GM23338 (cell line): Measurements from ENCODE around the gene CDYL2. TPM values are rescaled to one million over a fixed set of nuclear protein-coding genes. Genes with fewer than 3 reads are reported as not detected.

Experiments used
- ATAC-seq: fragments of 200-7000 bp; cut with Tn5 transposase; 3 replicates; pipeline ENCODE4 v1.9.1; 2020
- DNase-seq: peaks from one replicate; pipeline ENCODE4 v3.0.0-alpha.2; 2015; ENCODE audit warnings: low spot score
- H2AFZ ChIP-seq: fragments of 200-600 bp; sonication (generic); 2 replicates; pipeline ENCODE4 v1.8.0; 2016; ENCODE audit warnings: antibody characterized with exemption, mild to moderate bottlenecking, moderate library complexity
- H3F3A ChIP-seq: fragments of 200-600 bp; sonication (generic); replicated peaks from 2 replicates; pipeline ENCODE4 v1.8.0; 2017; ENCODE audit warnings: antibody characterized with exemption, mixed run types, low read depth
- H3K27ac ChIP-seq: fragments of 200-600 bp; sonication (generic); 2 replicates; pipeline ENCODE4 v1.6.1; 2016; ENCODE audit warnings: low read depth
- H3K27me3 ChIP-seq: fragments of 200-600 bp; sonication (generic); 2 replicates; pipeline ENCODE4 v1.8.0; 2016; ENCODE audit warnings: mild to moderate bottlenecking, mixed run types, moderate library complexity; ENCODE audit not compliant: insufficient read depth
- H3K36me3 ChIP-seq: fragments of 200-600 bp; sonication (generic); 2 replicates; pipeline ENCODE4 v1.8.0; 2016; ENCODE audit warnings: mild to moderate bottlenecking; ENCODE audit not compliant: insufficient read depth
- H3K4me1 ChIP-seq: fragments of 200-600 bp; sonication (generic); 2 replicates; pipeline ENCODE4 v1.8.0; 2016; ENCODE audit warnings: mild to moderate bottlenecking, moderate library complexity; ENCODE audit not compliant: insufficient read depth
- H3K4me2 ChIP-seq: fragments of 200-600 bp; sonication (generic); 2 replicates; pipeline ENCODE4 v1.7.1; 2017; ENCODE audit warnings: mixed run types
- H3K4me3 ChIP-seq: fragments of 200-600 bp; sonication (generic); 2 replicates; pipeline ENCODE4 v1.6.1; 2016; ENCODE audit warnings: mixed run types
- H3K79me2 ChIP-seq: fragments of 200-600 bp; sonication (generic); replicated peaks from 2 replicates; pipeline ENCODE4 v1.8.0; 2017; ENCODE audit warnings: mild to moderate bottlenecking; ENCODE audit not compliant: insufficient read depth
- H3K9me2 ChIP-seq: fragments of 200-600 bp; sonication (generic); 2 replicates; pipeline ENCODE4 v1.8.0; 2017; ENCODE audit not compliant: insufficient read depth
- H4K20me1 ChIP-seq: fragments of 200-600 bp; sonication (generic); replicated peaks from 2 replicates; pipeline ENCODE4 v1.8.0; 2017; ENCODE audit warnings: mild to moderate bottlenecking; ENCODE audit not compliant: insufficient read depth
- H3K27ac Mint-ChIP-seq: 2 replicates; pipeline ENCODE4 v1.8.0; 2020; ENCODE audit warnings: inconsistent platforms, mild to moderate bottlenecking, moderate library complexity, mixed read lengths
- H3K27me3 Mint-ChIP-seq: 3 replicates; pipeline ENCODE4 v1.8.0; 2022; ENCODE audit warnings: low read depth, mild to moderate bottlenecking, moderate library complexity, mixed read lengths, inconsistent platforms; ENCODE audit not compliant: insufficient read depth, poor library complexity
- H3K36me3 Mint-ChIP-seq: 3 replicates; pipeline ENCODE4 v1.8.0; 2021; ENCODE audit warnings: low read depth, mild to moderate bottlenecking, inconsistent platforms, moderate library complexity, mixed read lengths
- H3K4me1 Mint-ChIP-seq: 3 replicates; pipeline ENCODE4 v1.8.0; 2020; ENCODE audit warnings: mild to moderate bottlenecking, inconsistent platforms, mixed read lengths
- H3K4me3 Mint-ChIP-seq: 3 replicates; pipeline ENCODE4 v1.8.0; 2021; ENCODE audit warnings: moderate library complexity, mild to moderate bottlenecking, inconsistent platforms, mixed read lengths
- H3K9me3 Mint-ChIP-seq: 3 replicates; pipeline ENCODE4 v1.8.0; 2020; ENCODE audit warnings: moderate library complexity, mild to moderate bottlenecking, inconsistent platforms, mixed read lengths
- EZH2 ChIP-seq: fragments of 200-600 bp; sonication (generic); IDR thresholded peaks from one replicate; pipeline ENCODE4 v1.8.0; 2017; ENCODE audit warnings: antibody characterized with exemption, mild to moderate bottlenecking, low read depth; ENCODE audit not compliant: unreplicated experiment
- EZH2phosphoT487 ChIP-seq: fragments of 200-600 bp; sonication (generic); IDR thresholded peaks from one replicate; pipeline ENCODE4 v1.8.1; 2018; ENCODE audit warnings: antibody characterized with exemption; ENCODE audit not compliant: unreplicated experiment
- JUNB ChIP-seq: IDR thresholded peaks from one replicate; pipeline ENCODE4 v1.6.1; 2016; ENCODE audit warnings: antibody characterized with exemption; ENCODE audit not compliant: unreplicated experiment
- NANOG ChIP-seq: IDR thresholded peaks from 2 replicates; pipeline ENCODE4 v1.6.1; 2016; ENCODE audit warnings: antibody characterized with exemption, borderline replicate concordance
- POLR2AphosphoS5 ChIP-seq: IDR thresholded peaks from 2 replicates; pipeline ENCODE4 v1.6.1; 2016; ENCODE audit warnings: antibody characterized with exemption, low read depth
- STAT1 ChIP-seq: IDR thresholded peaks from one replicate; pipeline ENCODE4 v1.6.1; 2016; ENCODE audit warnings: antibody characterized with exemption; ENCODE audit not compliant: unreplicated experiment
- ZNF114 ChIP-seq: fragments of 250-450 bp; sonication (Bioruptor Pico); IDR thresholded peaks from 2 replicates; pipeline ENCODE4 v1.5.0; 2020; ENCODE audit warnings: mild to moderate bottlenecking, moderate library complexity
- ZNF331 ChIP-seq: fragments of 250-450 bp; sonication (Bioruptor Pico); IDR thresholded peaks from 2 replicates; pipeline ENCODE4 v1.5.0; 2020; ENCODE audit warnings: low read depth, mild to moderate bottlenecking, moderate library complexity
- ZNF462 ChIP-seq: fragments of 250-450 bp; sonication (Bioruptor Pico); IDR thresholded peaks from 2 replicates; pipeline ENCODE4 v1.5.0; 2020; ENCODE audit warnings: mild to moderate bottlenecking, moderate library complexity
- polyA plus RNA-seq: library from polyadenylated mRNA; unstranded; fragments of >200 nt; fragmentation: Nextera tagmentation; extraction: Ambion mirVana; gene quantifications from 2 replicates; pipeline ENCODE4 v1.2.1, GENCODE V29; 2016
- total RNA-seq: library from RNA; depleted of rRNA; stranded (reverse); fragments of >200 nt; shearing (Covaris generic); gene quantifications from 2 replicates; pipeline ENCODE4 v1.2.3, GENCODE V29; 2014
- TF ChIP-seq, protein P1 (sequence below): IDR thresholded peaks from 2 replicates; pipeline ENCODE4 v1.6.1; 2016; ENCODE audit warnings: antibody characterized with exemption
- TF ChIP-seq, protein P2 (sequence below), 2 experiments: fragments of 200-600 bp in 1 of 2; sonication (generic) in 1 of 2; conservative IDR thresholded peaks; 2 replicates each; pipeline versions ENCODE4 v1.5.1 to v1.6.1; 2016 to 2017; ENCODE audit warnings: antibody characterized with exemption in 2 of 2, low read depth in 2 of 2, mild to moderate bottlenecking in 2 of 2, moderate library complexity in 1 of 2

The CDYL2 gene
- total and polyA plus RNA-seq, 2 experiments from 2014 or later: 0.82 to 4.3 TPM

GRCh38 chr16:80790751-80791150, 13.6 kb downstream of the CDYL2 start:
- H3K4me2 ChIP-seq: no peak overlapping the region
- H3K79me2 ChIP-seq: 0 out of 2 replicates have a peak, but pooled peaks cover 6% of the 10 kb centered on the region
- H3K27ac ChIP-seq: no peak overlapping the region
- no peaks in the 10 kb centered on the region for H3K36me3 Mint-ChIP-seq
- no peak overlapping the region for H3K4me3 Mint-ChIP-seq
- DNase-seq: no peak
- no peaks in the 10 kb centered on the region for H4K20me1 ChIP-seq
- TF ChIP-seq STAT1 (no peak), ZNF462 (CRISPR knock-in tag) (no peak), JUNB (no peak), ZNF114 (no peak), EZH2 (no peak), ZNF331 (no peak), EZH2phosphoT487 (no peak), NANOG (no peak), POLR2AphosphoS5 (no peak)
- TF ChIP-seq, protein P1, sequence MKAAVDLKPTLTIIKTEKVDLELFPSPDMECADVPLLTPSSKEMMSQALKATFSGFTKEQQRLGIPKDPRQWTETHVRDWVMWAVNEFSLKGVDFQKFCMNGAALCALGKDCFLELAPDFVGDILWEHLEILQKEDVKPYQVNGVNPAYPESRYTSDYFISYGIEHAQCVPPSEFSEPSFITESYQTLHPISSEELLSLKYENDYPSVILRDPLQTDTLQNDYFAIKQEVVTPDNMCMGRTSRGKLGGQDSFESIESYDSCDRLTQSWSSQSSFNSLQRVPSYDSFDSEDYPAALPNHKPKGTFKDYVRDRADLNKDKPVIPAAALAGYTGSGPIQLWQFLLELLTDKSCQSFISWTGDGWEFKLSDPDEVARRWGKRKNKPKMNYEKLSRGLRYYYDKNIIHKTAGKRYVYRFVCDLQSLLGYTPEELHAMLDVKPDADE: no peak
- TF ChIP-seq, protein P2, sequence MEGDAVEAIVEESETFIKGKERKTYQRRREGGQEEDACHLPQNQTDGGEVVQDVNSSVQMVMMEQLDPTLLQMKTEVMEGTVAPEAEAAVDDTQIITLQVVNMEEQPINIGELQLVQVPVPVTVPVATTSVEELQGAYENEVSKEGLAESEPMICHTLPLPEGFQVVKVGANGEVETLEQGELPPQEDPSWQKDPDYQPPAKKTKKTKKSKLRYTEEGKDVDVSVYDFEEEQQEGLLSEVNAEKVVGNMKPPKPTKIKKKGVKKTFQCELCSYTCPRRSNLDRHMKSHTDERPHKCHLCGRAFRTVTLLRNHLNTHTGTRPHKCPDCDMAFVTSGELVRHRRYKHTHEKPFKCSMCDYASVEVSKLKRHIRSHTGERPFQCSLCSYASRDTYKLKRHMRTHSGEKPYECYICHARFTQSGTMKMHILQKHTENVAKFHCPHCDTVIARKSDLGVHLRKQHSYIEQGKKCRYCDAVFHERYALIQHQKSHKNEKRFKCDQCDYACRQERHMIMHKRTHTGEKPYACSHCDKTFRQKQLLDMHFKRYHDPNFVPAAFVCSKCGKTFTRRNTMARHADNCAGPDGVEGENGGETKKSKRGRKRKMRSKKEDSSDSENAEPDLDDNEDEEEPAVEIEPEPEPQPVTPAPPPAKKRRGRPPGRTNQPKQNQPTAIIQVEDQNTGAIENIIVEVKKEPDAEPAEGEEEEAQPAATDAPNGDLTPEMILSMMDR (conservative IDR thresholded peaks at IDR 0.05; ENCODE audit: low read depth in 2 of 2): no peak
- peaks cover 28% of the 10 kb centered on the region for H3K4me1 ChIP-seq
- H3F3A ChIP-seq: no peaks in the 10 kb centered on the region
- H3K4me1 Mint-ChIP-seq: peaks cover 24% of the 10 kb centered on the region; the same call in 2 of the 3 replicates
- H2AFZ ChIP-seq: no peak overlapping the region
- H3K9me3 Mint-ChIP-seq: peaks cover under 1% of the 10 kb centered on the region; the same call in 2 of the 3 replicates
- no peaks in the 10 kb centered on the region for H3K9me2 ChIP-seq
- H3K27me3 ChIP-seq: no peaks in the 10 kb centered on the region
- H3K27ac Mint-ChIP-seq: no peak overlapping the region
- no peaks in the 10 kb centered on the region for H3K36me3 ChIP-seq
- ATAC-seq: no peak
- peaks cover 4% of the 10 kb centered on the region for H3K27me3 Mint-ChIP-seq
- no peak overlapping the region for H3K4me3 ChIP-seq
